ENCODE measurements around the gene C22orf31. TPM values are rescaled to one million over a fixed set of nuclear protein-coding genes. Genes with fewer than 3 reads are reported as not detected.

The C22orf31 gene
- total RNA-seq, 1 experiment from 2014 or later: not detected

- Histone ChIP-seq H3K4me3 (ENCODE audit: low read depth, low read length, poor library complexity, severe bottlenecking) (no peak overlapping the region), H3K4me1 (ENCODE audit: insufficient read depth, low read length, poor library complexity, severe bottlenecking) (peaks cover 16% of the 10 kb centered on the region), H3K36me3 (ENCODE audit: insufficient read depth, low read length, poor library complexity, severe bottlenecking) (no peaks in the 10 kb centered on the region), H3K27ac (ENCODE audit: low read depth, low read length, poor library complexity, severe bottlenecking) (no peak overlapping the region), H3K9me3 (ENCODE audit: low read depth, low read length, poor library complexity, severe bottlenecking) (no peaks in the 10 kb centered on the region), H3K27me3 (replicated peaks; ENCODE audit: insufficient read depth, low read depth, low read length, poor library complexity) (no peaks in the 10 kb centered on the region)
- no peak for DNase-seq (ENCODE audit: low spot score)
- TF ChIP-seq EZH2 (IDR thresholded peaks at IDR 0.05; ENCODE audit: borderline replicate concordance, low read depth, low read length, poor library complexity, severe bottlenecking) (no peak), CTCF (conservative IDR thresholded peaks at IDR 0.05; ENCODE audit: low read depth, low read length) (no peak)
- intact Hi-C loops (cut with micrococcal nuclease; ENCODE audit: unreplicated experiment): no loop called here
- BruUV-seq (replicated peaks): no TSS peak
- ChIA-PET CTCF (no interaction called here), POLR2A (ENCODE audit: low non-redundant PET) (interaction anchor here (0.7 kb wide), 1 partner anchor 461 kb away, joined by 3 read pairs; no protein-coding TSS in a partner anchor)
These were observed 35.4 kb upstream of the C22orf31 start for GRCh38 chr22:29096736-29097669.

GRCh38 chr22:29095459-29095858 lies 33.8 kb upstream of the C22orf31 start:
- Histone ChIP-seq H3K4me1 (ENCODE audit: insufficient read depth, low read length, poor library complexity, severe bottlenecking) (peaks cover 10% of the 10 kb centered on the region), H3K27me3 (replicated peaks; ENCODE audit: insufficient read depth, low read depth, low read length, poor library complexity) (no peaks in the 10 kb centered on the region), H3K9me3 (ENCODE audit: low read depth, low read length, poor library complexity, severe bottlenecking) (no peaks in the 10 kb centered on the region), H3K36me3 (ENCODE audit: insufficient read depth, low read length, poor library complexity, severe bottlenecking) (no peaks in the 10 kb centered on the region), H3K4me3 (ENCODE audit: low read depth, low read length, poor library complexity, severe bottlenecking) (no peak overlapping the region), H3K27ac (ENCODE audit: low read depth, low read length, poor library complexity, severe bottlenecking) (no peak overlapping the region)
- no TSS peak for BruUV-seq (replicated peaks)
- POLR2A ChIA-PET (ENCODE audit: low non-redundant PET): no interaction called here
- CTCF ChIA-PET: interaction anchor here (0.5 kb wide), 1 partner anchor 96 kb away, joined by 5 read pairs; no protein-coding TSS in a partner anchor
- DNase-seq (ENCODE audit: low spot score): no peak
- TF ChIP-seq CTCF (conservative IDR thresholded peaks at IDR 0.05; ENCODE audit: low read depth, low read length) (no peak), EZH2 (IDR thresholded peaks at IDR 0.05; ENCODE audit: borderline replicate concordance, low read depth, low read length, poor library complexity, severe bottlenecking) (no peak)
- intact Hi-C loops (cut with micrococcal nuclease; ENCODE audit: unreplicated experiment): no loop called here

GRCh38 chr22:29093501-29094300 lies 32.1 kb upstream of the C22orf31 start:
- Histone ChIP-seq H3K27ac (ENCODE audit: low read depth, low read length, poor library complexity, severe bottlenecking) (no peak overlapping the region), H3K9me3 (ENCODE audit: low read depth, low read length, poor library complexity, severe bottlenecking) (no peaks in the 10 kb centered on the region), H3K27me3 (replicated peaks; ENCODE audit: insufficient read depth, low read depth, low read length, poor library complexity) (no peaks in the 10 kb centered on the region), H3K4me3 (ENCODE audit: low read depth, low read length, poor library complexity, severe bottlenecking) (no peak overlapping the region), H3K4me1 (ENCODE audit: insufficient read depth, low read length, poor library complexity, severe bottlenecking) (peaks cover 10% of the 10 kb centered on the region), H3K36me3 (ENCODE audit: insufficient read depth, low read length, poor library complexity, severe bottlenecking) (no peaks in the 10 kb centered on the region)
- ChIA-PET CTCF (no interaction called here), POLR2A (ENCODE audit: low non-redundant PET) (interaction anchor here (0.6 kb wide), 1 partner anchor 1236 kb away, joined by 3 read pairs; no protein-coding TSS in a partner anchor)
- BruUV-seq (replicated peaks): no TSS peak
- DNase-seq (ENCODE audit: low spot score): no peak
- no peak for TF ChIP-seq EZH2 (IDR thresholded peaks at IDR 0.05; ENCODE audit: borderline replicate concordance, low read depth, low read length, poor library complexity, severe bottlenecking)
- TF ChIP-seq CTCF (conservative IDR thresholded peaks at IDR 0.05; ENCODE audit: low read depth, low read length): no peak
- intact Hi-C loops (cut with micrococcal nuclease; ENCODE audit: unreplicated experiment): no loop called here
